GM12878 (cell line): ENCODE measurements around the gene PTPRD. TPM values are rescaled to one million over a fixed set of nuclear protein-coding genes. Genes with fewer than 3 reads are reported as not detected.

ENCODE experiments used
- ATAC-seq: fragments of 200-7000 bp; cut with Tn5 transposase; 3 replicates; pipeline ENCODE4 v1.9.1; 2020; ENCODE audit warnings: mild to moderate bottlenecking, moderate library complexity
- BruUV-seq: library from RNA; stranded (reverse); fragments of 400-500 nt; replicated peaks from 2 replicates; lab custom pipeline; 2021; lab: Mats Ljungman, UMichigan
- CTCF ChIA-PET: fragments of 300-600 bp; sonication (Branson Sonifier 250); formaldehyde crosslinking; extraction: SDS; loops from one replicate; lab custom pipeline; 2021; ENCODE audit warnings: inconsistent platforms; lab: Yijun Ruan, JAX
- POLR2A ChIA-PET: fragments of 350-600 bp; formaldehyde crosslinking; extraction: SDS; loops from one replicate; lab custom pipeline; 2021; ENCODE audit warnings: inconsistent platforms; lab: Charles Lee
- RAD21 ChIA-PET: fragments of 300-600 bp; sonication (Branson Sonifier 250); formaldehyde crosslinking; loops from one replicate; lab custom pipeline; 2023; ENCODE audit warnings: antibody characterized with exemption; ENCODE audit not compliant: unreplicated experiment; lab: Charles Lee
- SMC1A ChIA-PET: fragments of 300-600 bp; sonication (Branson Sonifier 250); formaldehyde crosslinking; loops from one replicate; lab custom pipeline; 2023; ENCODE audit not compliant: unreplicated experiment, uncharacterized antibody; lab: Charles Lee
- DNase-seq: peaks from one replicate; pipeline ENCODE4 v3.0.0-alpha.2; 2011; ENCODE audit warnings: low read depth, low spot score
- FAIRE-seq: peaks from 3 replicates; lab custom pipeline; 2011; peaks lifted over from hg19 to GRCh38; lab: Jason Lieb, UNC
- H2AFZ ChIP-seq: 2 replicates; pipeline ENCODE4 v1.6.0; 2011; ENCODE audit warnings: low read depth, low read length, control low read depth; ENCODE audit not compliant: control insufficient read depth
- H3K27ac ChIP-seq: 2 replicates; pipeline ENCODE4 v1.5.1; 2011; ENCODE audit warnings: control low read depth; ENCODE audit not compliant: control insufficient read depth, insufficient read depth
- H3K27me3 ChIP-seq, 2 experiments: replicated peaks in 1 of 2; 2 replicates each; pipeline versions ENCODE4 v1.6.0 to v1.6.1; 2011; ENCODE audit warnings: low read length in 1 of 2; ENCODE audit not compliant: control insufficient read depth in 2 of 2, insufficient read depth in 2 of 2
- H3K36me3 ChIP-seq, 2 experiments: 2 replicates each; pipeline ENCODE4 v1.5.1; 2011; ENCODE audit warnings: low read length in 1 of 2; ENCODE audit not compliant: control insufficient read depth in 2 of 2, insufficient read depth in 2 of 2
- H3K4me1 ChIP-seq: 2 replicates; pipeline ENCODE4 v1.6.1; 2011; ENCODE audit warnings: mild to moderate bottlenecking, low read length, moderate library complexity, mixed read lengths; ENCODE audit not compliant: control insufficient read depth, insufficient read depth
- H3K4me2 ChIP-seq: 2 replicates; pipeline ENCODE4 v1.6.0; 2011; ENCODE audit warnings: control low read depth; ENCODE audit not compliant: control insufficient read depth, insufficient read depth
- H3K4me3 ChIP-seq: fragments of 200-600 bp; sonication (generic); 2 replicates; pipeline ENCODE4 v1.5.1; 2016
- H3K79me2 ChIP-seq: 2 replicates; pipeline ENCODE4 v1.6.0; 2011; ENCODE audit warnings: low read length; ENCODE audit not compliant: control insufficient read depth, insufficient read depth
- H3K9ac ChIP-seq: 2 replicates; pipeline ENCODE4 v1.8.0; 2011; ENCODE audit warnings: low read length, control low read depth, mixed read lengths; ENCODE audit not compliant: control insufficient read depth, insufficient read depth
- H3K9me3 ChIP-seq: replicated peaks from 3 replicates; pipeline ENCODE4 v1.5.1; 2011; ENCODE audit warnings: mild to moderate bottlenecking, low read length; ENCODE audit not compliant: control insufficient read depth, insufficient read depth
- H4K20me1 ChIP-seq: 2 replicates; pipeline ENCODE4 v1.6.0; 2011; ENCODE audit not compliant: control insufficient read depth, insufficient read depth
- ATF7 ChIP-seq: fragments of 450-650 bp; IDR thresholded peaks from 2 replicates; pipeline ENCODE4 v1.6.1; 2016; ENCODE audit warnings: low read depth, mild to moderate bottlenecking
- CHD1 ChIP-seq: IDR thresholded peaks from 2 replicates; pipeline ENCODE4 v1.6.1; 2012; ENCODE audit warnings: low read depth, low read length, improper control_type of control experiment
- ELK1 ChIP-seq: IDR thresholded peaks from 2 replicates; pipeline ENCODE4 v1.6.1; 2012; ENCODE audit warnings: low read depth, low read length, improper control_type of control experiment
- EZH2 ChIP-seq: IDR thresholded peaks from 2 replicates; pipeline ENCODE4 v1.6.1; 2012; ENCODE audit warnings: low read depth, mild to moderate bottlenecking, control low read depth, inconsistent platforms, low read length, borderline replicate concordance; ENCODE audit not compliant: control insufficient read depth
- HDAC6 ChIP-seq: fragments of 200-600 bp; sonication (generic); IDR thresholded peaks from one replicate; pipeline ENCODE4 v1.8.0; 2017; ENCODE audit warnings: antibody characterized with exemption; ENCODE audit not compliant: unreplicated experiment
- JUND ChIP-seq: IDR thresholded peaks from 2 replicates; pipeline ENCODE4 v1.6.1; 2012; ENCODE audit warnings: low read depth, mild to moderate bottlenecking, low read length, improper control_type of control experiment, moderate library complexity
- KAT2A ChIP-seq: conservative IDR thresholded peaks from 2 replicates; pipeline ENCODE4 v1.6.1; 2011; ENCODE audit warnings: low read depth, low read length; ENCODE audit not compliant: control insufficient read depth
- PML ChIP-seq: IDR thresholded peaks from 2 replicates; pipeline ENCODE4 v1.6.1; 2012; ENCODE audit warnings: low read length, inconsistent platforms
- RAD21 ChIP-seq: IDR thresholded peaks from 2 replicates; pipeline ENCODE4 v1.6.1; 2011; ENCODE audit warnings: mild to moderate bottlenecking, low read depth, low read length, moderate library complexity; ENCODE audit not compliant: insufficient read depth
- RCOR1 ChIP-seq: conservative IDR thresholded peaks from 2 replicates; pipeline ENCODE4 v1.6.1; 2012; ENCODE audit warnings: low read depth, low read length, improper control_type of control experiment
- SREBF1 ChIP-seq: IDR thresholded peaks from 2 replicates; pipeline ENCODE4 v1.6.1; 2012; ENCODE audit warnings: mild to moderate bottlenecking, low read length
- ZNF24 ChIP-seq: fragments of 450-650 bp; IDR thresholded peaks from 2 replicates; pipeline ENCODE4 v1.6.1; 2017; ENCODE audit warnings: antibody characterized with exemption, mild to moderate bottlenecking
- ZZZ3 ChIP-seq: IDR thresholded peaks from 2 replicates; pipeline ENCODE4 v1.6.1; 2011; ENCODE audit warnings: low read depth; ENCODE audit not compliant: control insufficient read depth, insufficient read length
- WGBS: methylation state at CpG from one replicate; pipeline ENCODE4 v1.1.6; 2016; ENCODE audit warnings: low lambda C conversion rate; ENCODE audit not compliant: insufficient replicate concordance, insufficient coverage; ENCODE audit errors: missing lambda C conversion rate; 5-methylcytosine and 5-hydroxymethylcytosine counted together
- in situ Hi-C: fragments of 300-500 bp; cut with MboI; formaldehyde crosslinking; loops from 9 replicates; pipeline ENCODE4 v1.14.3; 2018; ENCODE audit warnings: mixed read lengths
- intact Hi-C: fragments of 100-400 bp; cut with micrococcal nuclease; formaldehyde crosslinking; loops from one replicate; pipeline ENCODE4 v1.14.2; 2022; ENCODE audit not compliant: unreplicated experiment
- polyA plus RNA-seq, 11 experiments: library from polyadenylated mRNA; depleted of rRNA in 4 of 11; unstranded in 6 of 11; stranded (reverse) in 5 of 11; fragments of >200 nt; fragmentation: Nextera tagmentation in 4 of 11; fragmentation: Illumina TruSeq in 1 of 11; extraction: Ambion mirVana in 4 of 11; extraction: Trizol in 1 of 11; gene quantifications; 1 replicate in 1 of 11; 2 replicates in 10 of 11; pipeline versions ENCODE4 v1.2.1 to v1.2.3, GENCODE V29; 2011 to 2016; ENCODE audit warnings: inconsistent platforms in 2 of 11, missing spikeins in 2 of 11, low read depth in 1 of 11
- total RNA-seq, 4 experiments: library from RNA; depleted of rRNA in 3 of 4; stranded (reverse); fragments of >200 nt in 3 of 4; fragmentation: Illumina TruSeq in 1 of 4; extraction: Trizol in 1 of 4; gene quantifications; 2 replicates each; pipeline versions ENCODE4 v1.2.1 to v1.2.3, GENCODE V29; 2013 to 2021
- TF ChIP-seq, protein P1 (sequence below): IDR thresholded peaks from 2 replicates; pipeline ENCODE4 v1.6.1; 2012; ENCODE audit warnings: improper control_type of control experiment, low read depth, low read length; ENCODE audit not compliant: insufficient replicate concordance
- TF ChIP-seq, protein P2 (sequence below): IDR thresholded peaks from 2 replicates; pipeline ENCODE4 v1.6.1; 2012; ENCODE audit warnings: mild to moderate bottlenecking, low read depth, low read length

PTPRD gene
- total and polyA plus RNA-seq, 10 of the 15 experiments (the other 5 are each of a cell fraction or from before 2014, with no cell fraction given) = under 0.01 to 0.05 (median 0.01) TPM; not detected in 7

GRCh38 chr9:8484597-8485191, 2128.1 kb downstream of the PTPRD start:
- ChIA-PET CTCF (interaction anchor here (1.2 kb wide), 1 partner anchor 914 kb away, joined by 3 read pairs; no protein-coding TSS in a partner anchor), SMC1A (no interaction called here), POLR2A (no interaction called here), RAD21 (no interaction called here)
- H4K20me1 ChIP-seq = no peaks in the 10 kb centered on the region
- H3K9me3 ChIP-seq = no peaks in the 10 kb centered on the region
- BruUV-seq = no TSS peak
- DNase-seq = no peak
- 1% methylated on average over 3 of the region's 3 CpGs for WGBS
- H3K9ac ChIP-seq = no peak overlapping the region
- no peak overlapping the region for H3K27ac ChIP-seq
- intact Hi-C loops (no loop called here), in situ Hi-C loops (no loop called here)
- no peak overlapping the region for H3K4me3 ChIP-seq
- no peaks in the 10 kb centered on the region for H3K4me1 ChIP-seq
- ATAC-seq = no peak
- no peaks in the 10 kb centered on the region for H3K36me3 ChIP-seq
- no peaks in the 10 kb centered on the region for H3K27me3 ChIP-seq
- no peaks in the 10 kb centered on the region for H3K79me2 ChIP-seq
- no peak for FAIRE-seq
- H3K4me2 ChIP-seq = no peak overlapping the region
- H2AFZ ChIP-seq = no peak overlapping the region
- TF ChIP-seq RAD21 (no peak), CHD1 (no peak), ZNF24 (no peak), HDAC6 (no peak), ELK1 (no peak), ATF7 (no peak), JUND (no peak), EZH2 (no peak), KAT2A (no peak), RCOR1 (no peak), PML (no peak), ZZZ3 (no peak), SREBF1 (no peak)
- TF ChIP-seq, protein P1, sequence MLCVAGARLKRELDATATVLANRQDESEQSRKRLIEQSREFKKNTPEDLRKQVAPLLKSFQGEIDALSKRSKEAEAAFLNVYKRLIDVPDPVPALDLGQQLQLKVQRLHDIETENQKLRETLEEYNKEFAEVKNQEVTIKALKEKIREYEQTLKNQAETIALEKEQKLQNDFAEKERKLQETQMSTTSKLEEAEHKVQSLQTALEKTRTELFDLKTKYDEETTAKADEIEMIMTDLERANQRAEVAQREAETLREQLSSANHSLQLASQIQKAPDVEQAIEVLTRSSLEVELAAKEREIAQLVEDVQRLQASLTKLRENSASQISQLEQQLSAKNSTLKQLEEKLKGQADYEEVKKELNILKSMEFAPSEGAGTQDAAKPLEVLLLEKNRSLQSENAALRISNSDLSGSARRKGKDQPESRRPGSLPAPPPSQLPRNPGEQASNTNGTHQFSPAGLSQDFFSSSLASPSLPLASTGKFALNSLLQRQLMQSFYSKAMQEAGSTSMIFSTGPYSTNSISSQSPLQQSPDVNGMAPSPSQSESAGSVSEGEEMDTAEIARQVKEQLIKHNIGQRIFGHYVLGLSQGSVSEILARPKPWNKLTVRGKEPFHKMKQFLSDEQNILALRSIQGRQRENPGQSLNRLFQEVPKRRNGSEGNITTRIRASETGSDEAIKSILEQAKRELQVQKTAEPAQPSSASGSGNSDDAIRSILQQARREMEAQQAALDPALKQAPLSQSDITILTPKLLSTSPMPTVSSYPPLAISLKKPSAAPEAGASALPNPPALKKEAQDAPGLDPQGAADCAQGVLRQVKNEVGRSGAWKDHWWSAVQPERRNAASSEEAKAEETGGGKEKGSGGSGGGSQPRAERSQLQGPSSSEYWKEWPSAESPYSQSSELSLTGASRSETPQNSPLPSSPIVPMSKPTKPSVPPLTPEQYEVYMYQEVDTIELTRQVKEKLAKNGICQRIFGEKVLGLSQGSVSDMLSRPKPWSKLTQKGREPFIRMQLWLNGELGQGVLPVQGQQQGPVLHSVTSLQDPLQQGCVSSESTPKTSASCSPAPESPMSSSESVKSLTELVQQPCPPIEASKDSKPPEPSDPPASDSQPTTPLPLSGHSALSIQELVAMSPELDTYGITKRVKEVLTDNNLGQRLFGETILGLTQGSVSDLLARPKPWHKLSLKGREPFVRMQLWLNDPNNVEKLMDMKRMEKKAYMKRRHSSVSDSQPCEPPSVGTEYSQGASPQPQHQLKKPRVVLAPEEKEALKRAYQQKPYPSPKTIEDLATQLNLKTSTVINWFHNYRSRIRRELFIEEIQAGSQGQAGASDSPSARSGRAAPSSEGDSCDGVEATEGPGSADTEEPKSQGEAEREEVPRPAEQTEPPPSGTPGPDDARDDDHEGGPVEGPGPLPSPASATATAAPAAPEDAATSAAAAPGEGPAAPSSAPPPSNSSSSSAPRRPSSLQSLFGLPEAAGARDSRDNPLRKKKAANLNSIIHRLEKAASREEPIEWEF = no peak
- TF ChIP-seq, protein P2, sequence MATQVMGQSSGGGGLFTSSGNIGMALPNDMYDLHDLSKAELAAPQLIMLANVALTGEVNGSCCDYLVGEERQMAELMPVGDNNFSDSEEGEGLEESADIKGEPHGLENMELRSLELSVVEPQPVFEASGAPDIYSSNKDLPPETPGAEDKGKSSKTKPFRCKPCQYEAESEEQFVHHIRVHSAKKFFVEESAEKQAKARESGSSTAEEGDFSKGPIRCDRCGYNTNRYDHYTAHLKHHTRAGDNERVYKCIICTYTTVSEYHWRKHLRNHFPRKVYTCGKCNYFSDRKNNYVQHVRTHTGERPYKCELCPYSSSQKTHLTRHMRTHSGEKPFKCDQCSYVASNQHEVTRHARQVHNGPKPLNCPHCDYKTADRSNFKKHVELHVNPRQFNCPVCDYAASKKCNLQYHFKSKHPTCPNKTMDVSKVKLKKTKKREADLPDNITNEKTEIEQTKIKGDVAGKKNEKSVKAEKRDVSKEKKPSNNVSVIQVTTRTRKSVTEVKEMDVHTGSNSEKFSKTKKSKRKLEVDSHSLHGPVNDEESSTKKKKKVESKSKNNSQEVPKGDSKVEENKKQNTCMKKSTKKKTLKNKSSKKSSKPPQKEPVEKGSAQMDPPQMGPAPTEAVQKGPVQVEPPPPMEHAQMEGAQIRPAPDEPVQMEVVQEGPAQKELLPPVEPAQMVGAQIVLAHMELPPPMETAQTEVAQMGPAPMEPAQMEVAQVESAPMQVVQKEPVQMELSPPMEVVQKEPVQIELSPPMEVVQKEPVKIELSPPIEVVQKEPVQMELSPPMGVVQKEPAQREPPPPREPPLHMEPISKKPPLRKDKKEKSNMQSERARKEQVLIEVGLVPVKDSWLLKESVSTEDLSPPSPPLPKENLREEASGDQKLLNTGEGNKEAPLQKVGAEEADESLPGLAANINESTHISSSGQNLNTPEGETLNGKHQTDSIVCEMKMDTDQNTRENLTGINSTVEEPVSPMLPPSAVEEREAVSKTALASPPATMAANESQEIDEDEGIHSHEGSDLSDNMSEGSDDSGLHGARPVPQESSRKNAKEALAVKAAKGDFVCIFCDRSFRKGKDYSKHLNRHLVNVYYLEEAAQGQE = no peak
